ENCODE results near the gene GRB10.

DNA sequence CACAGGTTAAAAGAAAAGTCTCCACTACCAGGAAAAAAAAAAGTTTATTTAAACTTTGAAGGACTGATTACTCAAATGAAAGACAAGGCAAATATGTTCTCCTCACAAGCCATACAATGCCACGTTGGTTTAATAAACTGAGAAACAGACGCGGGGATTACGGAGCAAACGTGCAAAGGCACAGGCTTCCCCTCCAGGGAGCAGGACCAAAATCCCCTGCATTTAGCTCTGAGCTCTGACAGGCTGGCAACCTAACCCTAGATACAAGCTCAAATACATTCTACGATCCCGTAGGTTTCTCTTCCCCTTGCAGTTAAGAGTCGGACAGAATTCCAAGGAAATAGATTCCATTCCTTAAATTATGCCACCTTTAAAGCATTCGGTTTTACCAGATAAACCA is 7.7 kb upstream of the GRB10 start:
- TF ChIP-seq, protein P1, sequence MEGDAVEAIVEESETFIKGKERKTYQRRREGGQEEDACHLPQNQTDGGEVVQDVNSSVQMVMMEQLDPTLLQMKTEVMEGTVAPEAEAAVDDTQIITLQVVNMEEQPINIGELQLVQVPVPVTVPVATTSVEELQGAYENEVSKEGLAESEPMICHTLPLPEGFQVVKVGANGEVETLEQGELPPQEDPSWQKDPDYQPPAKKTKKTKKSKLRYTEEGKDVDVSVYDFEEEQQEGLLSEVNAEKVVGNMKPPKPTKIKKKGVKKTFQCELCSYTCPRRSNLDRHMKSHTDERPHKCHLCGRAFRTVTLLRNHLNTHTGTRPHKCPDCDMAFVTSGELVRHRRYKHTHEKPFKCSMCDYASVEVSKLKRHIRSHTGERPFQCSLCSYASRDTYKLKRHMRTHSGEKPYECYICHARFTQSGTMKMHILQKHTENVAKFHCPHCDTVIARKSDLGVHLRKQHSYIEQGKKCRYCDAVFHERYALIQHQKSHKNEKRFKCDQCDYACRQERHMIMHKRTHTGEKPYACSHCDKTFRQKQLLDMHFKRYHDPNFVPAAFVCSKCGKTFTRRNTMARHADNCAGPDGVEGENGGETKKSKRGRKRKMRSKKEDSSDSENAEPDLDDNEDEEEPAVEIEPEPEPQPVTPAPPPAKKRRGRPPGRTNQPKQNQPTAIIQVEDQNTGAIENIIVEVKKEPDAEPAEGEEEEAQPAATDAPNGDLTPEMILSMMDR (IDR thresholded peaks at IDR 0.05) = no peak
- TF ChIP-seq POLR2AphosphoS5 (IDR thresholded peaks at IDR 0.05) = no peak
- no peak for TF ChIP-seq POLR2A (IDR thresholded peaks at IDR 0.05)

Data from breast epithelium (tissue), 3 donors.